ENCODE data around the gene TRIOBP.

Gene TRIOBP

DNA sequence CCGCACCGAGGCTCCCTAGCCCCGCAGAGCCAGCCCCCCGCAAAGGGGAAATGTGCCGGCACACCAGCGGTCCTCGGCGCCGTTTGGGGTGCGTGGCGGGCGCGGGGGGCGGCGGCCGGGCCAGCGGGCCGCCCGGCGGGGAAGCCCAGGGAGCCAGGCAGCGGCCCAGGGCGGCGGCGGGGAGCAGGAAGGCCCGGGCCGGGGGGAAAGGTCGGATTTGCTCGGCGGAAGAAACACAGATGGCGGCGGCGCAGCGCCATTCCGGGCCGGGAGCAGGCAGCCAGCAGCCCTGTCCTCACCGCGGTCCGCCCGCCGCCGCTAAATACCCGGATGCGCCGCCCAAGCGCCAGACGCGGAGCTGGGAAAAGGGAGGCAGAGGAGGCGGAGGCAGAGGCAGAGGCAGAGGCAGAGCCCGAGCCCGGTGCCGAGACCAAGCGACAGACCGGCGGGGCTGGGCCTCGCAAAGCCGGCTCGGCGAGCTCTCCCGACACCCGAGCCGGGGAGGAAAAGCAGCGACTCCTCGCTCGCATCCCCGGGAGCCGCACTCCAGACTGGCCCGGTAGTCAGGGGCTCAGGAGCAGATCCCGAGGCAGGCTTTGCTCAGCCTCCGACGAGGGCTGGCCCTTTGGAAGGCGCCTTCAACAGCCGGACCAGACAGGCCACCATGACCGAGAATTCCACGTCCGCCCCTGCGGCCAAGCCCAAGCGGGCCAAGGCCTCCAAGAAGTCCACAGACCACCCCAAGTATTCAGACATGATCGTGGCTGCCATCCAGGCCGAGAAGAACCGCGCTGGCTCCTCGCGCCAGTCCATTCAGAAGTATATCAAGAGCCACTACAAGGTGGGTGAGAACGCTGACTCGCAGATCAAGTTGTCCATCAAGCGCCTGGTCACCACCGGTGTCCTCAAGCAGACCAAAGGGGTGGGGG is 108.3 kb downstream of the TRIOBP start:
- H3K4me3 ChIP-seq (ENCODE audit: low read depth, low read length): peak overlapping the region; percentile 72
- TF ChIP-seq, protein P1, sequence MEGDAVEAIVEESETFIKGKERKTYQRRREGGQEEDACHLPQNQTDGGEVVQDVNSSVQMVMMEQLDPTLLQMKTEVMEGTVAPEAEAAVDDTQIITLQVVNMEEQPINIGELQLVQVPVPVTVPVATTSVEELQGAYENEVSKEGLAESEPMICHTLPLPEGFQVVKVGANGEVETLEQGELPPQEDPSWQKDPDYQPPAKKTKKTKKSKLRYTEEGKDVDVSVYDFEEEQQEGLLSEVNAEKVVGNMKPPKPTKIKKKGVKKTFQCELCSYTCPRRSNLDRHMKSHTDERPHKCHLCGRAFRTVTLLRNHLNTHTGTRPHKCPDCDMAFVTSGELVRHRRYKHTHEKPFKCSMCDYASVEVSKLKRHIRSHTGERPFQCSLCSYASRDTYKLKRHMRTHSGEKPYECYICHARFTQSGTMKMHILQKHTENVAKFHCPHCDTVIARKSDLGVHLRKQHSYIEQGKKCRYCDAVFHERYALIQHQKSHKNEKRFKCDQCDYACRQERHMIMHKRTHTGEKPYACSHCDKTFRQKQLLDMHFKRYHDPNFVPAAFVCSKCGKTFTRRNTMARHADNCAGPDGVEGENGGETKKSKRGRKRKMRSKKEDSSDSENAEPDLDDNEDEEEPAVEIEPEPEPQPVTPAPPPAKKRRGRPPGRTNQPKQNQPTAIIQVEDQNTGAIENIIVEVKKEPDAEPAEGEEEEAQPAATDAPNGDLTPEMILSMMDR (IDR thresholded peaks at IDR 0.05; ENCODE audit: low read depth, low read length): no peak

DNA sequence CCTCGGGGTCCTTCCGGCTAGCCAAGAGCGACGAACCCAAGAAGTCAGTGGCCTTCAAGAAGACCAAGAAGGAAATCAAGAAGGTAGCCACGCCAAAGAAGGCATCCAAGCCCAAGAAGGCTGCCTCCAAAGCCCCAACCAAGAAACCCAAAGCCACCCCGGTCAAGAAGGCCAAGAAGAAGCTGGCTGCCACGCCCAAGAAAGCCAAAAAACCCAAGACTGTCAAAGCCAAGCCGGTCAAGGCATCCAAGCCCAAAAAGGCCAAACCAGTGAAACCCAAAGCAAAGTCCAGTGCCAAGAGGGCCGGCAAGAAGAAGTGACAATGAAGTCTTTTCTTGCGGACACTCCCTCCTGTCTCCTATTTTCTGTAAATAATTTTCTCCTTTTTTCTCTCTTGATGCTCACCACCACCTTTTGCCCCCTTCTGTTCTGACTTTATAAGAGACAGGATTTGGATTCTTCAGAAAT is 109.0 kb downstream of the TRIOBP start:
- peak overlapping the region; percentile 72 for H3K4me3 ChIP-seq (ENCODE audit: low read depth, low read length)
- TF ChIP-seq, protein P1 (IDR thresholded peaks at IDR 0.05; ENCODE audit: low read depth, low read length): no peak

DNA sequence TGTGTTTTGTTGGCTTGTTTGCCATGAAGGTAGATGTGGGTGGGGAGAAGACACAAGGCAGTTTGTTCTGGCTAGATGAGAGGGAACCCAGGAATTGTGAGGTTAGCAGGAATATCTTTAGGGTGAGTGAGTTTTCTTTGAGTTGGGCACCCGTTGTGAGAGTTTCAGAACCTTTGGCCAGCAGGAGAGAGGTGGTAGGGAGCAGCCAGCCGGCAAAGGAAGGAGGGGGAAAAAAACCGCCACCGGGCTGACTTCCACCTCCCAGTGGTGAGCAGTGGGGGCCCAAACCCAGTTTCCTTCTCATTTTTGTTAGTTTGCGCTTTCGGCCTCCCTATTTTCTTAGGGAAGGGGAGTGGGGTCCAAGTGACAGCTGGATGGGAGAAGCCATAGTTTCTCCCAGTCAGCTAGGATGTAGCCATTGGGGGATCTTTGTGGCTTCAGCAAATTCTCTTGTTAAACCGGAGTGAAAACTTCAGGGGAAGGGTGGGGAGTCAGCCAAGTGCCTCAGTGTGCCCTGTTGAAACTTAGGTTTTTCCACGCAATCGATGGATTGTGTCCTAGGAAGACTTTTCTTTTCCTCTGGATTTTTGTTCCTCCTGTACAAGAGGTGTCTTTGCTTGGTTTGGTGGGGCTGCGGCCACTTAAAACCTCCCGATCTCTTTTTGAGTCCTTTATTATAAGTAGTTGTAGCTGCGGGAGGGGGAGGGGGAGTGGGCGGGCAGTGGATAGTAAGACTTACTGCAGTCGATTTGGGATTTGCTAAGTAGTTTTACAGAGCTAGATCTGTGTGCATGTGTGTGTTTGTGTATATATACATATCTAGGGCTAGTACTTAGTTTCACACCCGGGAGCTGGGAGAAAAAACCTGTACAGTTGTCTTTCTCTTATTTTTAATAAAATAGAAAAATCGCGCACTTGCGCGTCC is 109.8 kb downstream of the TRIOBP start:
- TF ChIP-seq, protein P1 (IDR thresholded peaks at IDR 0.05; ENCODE audit: low read depth, low read length): no peak
- H3K4me3 ChIP-seq (ENCODE audit: low read depth, low read length): peak overlapping the region; percentile 72

DNA sequence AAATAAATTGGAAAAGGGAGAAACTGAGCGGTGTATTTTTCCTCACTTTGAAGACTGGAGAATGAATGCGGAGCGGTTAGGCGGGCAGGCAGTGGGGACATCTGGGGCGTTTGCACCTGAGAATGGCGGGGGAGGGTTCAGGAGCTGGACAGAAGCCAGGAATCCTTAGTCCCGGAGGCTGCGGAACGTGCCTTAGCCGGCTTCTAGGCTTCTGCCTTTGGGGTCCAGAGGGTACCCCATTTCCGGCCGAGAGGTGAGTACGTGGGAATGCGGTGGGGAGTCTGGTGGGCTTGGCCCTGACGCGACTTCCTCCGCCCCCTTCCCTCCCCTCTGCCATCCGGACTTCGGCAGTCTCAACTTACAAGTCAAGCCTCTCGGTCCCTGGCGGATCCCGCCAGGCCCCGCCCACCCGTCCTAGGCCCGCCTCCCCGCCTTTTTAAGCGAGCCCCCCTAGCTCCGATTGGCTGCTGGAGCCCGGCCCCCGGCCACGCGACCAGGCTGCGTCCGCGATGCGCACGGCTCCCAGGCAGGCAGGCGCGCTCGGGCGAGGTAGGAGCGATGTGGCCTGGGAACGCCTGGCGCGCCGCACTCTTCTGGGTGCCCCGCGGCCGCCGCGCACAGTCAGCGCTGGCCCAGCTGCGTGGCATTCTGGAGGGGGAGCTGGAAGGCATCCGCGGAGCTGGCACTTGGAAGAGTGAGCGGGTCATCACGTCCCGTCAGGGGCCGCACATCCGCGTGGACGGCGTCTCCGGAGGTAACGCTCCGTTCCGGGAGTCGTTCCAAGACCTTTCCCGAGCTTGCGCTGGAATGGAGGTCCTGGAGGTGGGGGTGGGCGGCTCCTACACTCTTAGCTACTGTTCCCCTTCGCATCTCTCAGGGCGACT is 110.8 kb downstream of the TRIOBP start, which contains the start of gene GCAT:
Gene GCAT, plus strand, starts transcription at position 525 of the 884 bp plus-strand sequence. Its CDS starts 34 bp downstream, at position 559.
- peak within 1 kb of the TSS; percentile 72 for H3K4me3 ChIP-seq (ENCODE audit: low read depth, low read length)

GRCh38 chr22:37808294-37808657 is 111.4 kb downstream of the TRIOBP start:
- TF ChIP-seq, protein P1 (IDR thresholded peaks at IDR 0.05; ENCODE audit: low read depth, low read length): no peak
- H3K4me3 ChIP-seq (ENCODE audit: low read depth, low read length): peak overlapping the region; percentile 72

More for the DNA sequence above, 110.8 kb downstream of the TRIOBP start, which contains the start of gene GCAT:
- TF ChIP-seq, protein P1 (IDR thresholded peaks at IDR 0.05; ENCODE audit: low read depth, low read length): no peak

DNA sequence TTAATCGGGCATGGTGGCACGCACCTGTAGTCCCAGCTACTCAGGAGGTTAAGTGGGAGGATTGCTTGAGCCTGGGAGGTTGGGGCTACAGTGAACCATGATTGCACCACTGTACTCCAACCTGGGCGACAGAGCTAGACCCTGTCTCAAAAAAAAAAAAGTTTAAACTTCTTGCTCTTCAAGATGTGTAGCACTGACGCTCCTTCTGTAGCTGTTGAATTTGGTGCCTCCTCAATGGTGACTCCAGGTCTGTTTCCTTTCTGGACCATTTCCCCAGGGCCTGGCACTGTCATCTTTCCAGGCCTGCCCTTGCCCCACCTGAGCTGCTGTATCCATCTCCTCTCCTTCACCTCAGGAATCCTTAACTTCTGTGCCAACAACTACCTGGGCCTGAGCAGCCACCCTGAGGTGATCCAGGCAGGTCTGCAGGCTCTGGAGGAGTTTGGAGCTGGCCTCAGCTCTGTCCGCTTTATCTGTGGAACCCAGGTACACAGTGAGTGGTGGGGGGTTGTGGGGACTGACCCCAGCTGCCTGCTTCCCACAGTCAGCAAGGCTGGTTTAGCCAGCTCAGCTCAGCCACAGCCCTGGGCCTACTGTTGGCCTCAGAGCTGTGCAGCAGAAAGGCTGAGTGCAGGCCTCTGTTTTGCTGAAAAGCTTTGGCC is 113.0 kb downstream of the TRIOBP start:
- TF ChIP-seq, protein P1 (IDR thresholded peaks at IDR 0.05; ENCODE audit: low read depth, low read length): no peak
- H3K4me3 ChIP-seq (ENCODE audit: low read depth, low read length): no peak overlapping the region
